ENCODE measurements around the gene ZBTB46.

DNA sequence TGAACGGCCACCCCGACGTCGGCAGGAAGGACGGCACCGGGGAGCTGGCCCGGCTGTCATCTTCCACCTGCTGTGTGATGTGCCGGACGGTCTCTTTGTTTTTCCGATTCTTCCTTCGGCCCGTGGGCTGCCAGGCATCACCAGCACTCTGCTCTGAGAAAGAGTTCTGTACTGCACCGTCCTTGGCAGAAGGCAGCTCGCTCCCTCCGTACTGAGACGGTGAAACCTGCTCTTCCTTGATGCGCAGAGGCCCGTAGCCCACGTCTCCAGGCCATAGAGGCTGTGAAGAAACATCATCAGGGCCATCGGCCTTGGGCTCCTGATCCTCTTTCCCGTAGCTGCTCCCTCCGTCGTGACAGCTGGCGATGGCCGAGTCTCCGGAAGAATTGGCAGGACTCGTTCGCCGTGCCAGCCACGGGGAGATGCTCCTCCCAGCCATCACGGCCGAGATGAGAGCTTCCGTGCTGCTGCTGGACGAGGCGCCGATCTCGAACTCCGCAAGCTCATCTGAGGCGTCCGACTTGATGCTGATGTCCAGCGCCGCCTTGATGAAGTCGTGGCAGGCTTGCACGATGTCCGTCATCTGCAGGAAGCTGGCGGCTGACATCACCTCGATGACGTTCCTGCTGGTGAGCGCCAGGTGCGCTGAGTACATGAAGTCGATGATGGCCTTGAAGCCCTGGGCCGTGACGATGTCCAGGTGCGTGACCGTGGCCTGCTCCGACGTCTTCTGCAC, 41.1 kb downstream of the ZBTB46 start:
- TF ChIP-seq, protein P1, sequence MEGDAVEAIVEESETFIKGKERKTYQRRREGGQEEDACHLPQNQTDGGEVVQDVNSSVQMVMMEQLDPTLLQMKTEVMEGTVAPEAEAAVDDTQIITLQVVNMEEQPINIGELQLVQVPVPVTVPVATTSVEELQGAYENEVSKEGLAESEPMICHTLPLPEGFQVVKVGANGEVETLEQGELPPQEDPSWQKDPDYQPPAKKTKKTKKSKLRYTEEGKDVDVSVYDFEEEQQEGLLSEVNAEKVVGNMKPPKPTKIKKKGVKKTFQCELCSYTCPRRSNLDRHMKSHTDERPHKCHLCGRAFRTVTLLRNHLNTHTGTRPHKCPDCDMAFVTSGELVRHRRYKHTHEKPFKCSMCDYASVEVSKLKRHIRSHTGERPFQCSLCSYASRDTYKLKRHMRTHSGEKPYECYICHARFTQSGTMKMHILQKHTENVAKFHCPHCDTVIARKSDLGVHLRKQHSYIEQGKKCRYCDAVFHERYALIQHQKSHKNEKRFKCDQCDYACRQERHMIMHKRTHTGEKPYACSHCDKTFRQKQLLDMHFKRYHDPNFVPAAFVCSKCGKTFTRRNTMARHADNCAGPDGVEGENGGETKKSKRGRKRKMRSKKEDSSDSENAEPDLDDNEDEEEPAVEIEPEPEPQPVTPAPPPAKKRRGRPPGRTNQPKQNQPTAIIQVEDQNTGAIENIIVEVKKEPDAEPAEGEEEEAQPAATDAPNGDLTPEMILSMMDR (IDR thresholded peaks at IDR 0.05), result no peak
- TF ChIP-seq POLR2A (IDR thresholded peaks at IDR 0.05), result no peak
- no peak for TF ChIP-seq EP300 (IDR thresholded peaks at IDR 0.05)

Data from tibial nerve (tissue), 4 donors.